GM21528 (cell line): ENCODE measurements around the gene OGFR.

ENCODE experiments used
- ATAC-seq: cut with Tn5 transposase; IDR thresholded peaks from one replicate; pipeline ENCODE4 v1.9.1; 2021; ENCODE audit warnings: mild to moderate bottlenecking, moderate library complexity; ENCODE audit not compliant: unreplicated experiment, low FRiP score

OGFR gene

DNA sequence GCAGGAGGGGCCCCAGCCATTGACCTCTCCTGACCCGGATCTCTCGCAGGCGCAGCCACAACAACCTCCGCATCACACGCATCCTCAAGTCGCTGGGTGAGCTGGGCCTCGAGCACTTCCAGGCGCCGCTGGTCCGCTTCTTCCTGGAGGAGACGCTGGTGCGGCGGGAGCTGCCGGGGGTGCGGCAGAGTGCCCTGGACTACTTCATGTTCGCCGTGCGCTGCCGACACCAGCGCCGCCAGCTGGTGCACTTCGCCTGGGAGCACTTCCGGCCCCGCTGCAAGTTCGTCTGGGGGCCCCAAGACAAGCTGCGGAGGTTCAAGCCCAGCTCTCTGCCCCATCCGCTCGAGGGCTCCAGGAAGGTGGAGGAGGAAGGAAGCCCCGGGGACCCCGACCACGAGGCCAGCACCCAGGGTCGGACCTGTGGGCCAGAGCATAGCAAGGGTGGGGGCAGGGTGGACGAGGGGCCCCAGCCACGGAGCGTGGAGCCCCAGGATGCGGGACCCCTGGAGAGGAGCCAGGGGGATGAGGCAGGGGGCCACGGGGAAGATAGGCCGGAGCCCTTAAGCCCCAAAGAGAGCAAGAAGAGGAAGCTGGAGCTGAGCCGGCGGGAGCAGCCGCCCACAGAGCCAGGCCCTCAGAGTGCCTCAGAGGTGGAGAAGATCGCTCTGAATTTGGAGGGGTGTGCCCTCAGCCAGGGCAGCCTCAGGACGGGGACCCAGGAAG lies 7.7 kb downstream of the OGFR start:
- no peak for ATAC-seq

DNA sequence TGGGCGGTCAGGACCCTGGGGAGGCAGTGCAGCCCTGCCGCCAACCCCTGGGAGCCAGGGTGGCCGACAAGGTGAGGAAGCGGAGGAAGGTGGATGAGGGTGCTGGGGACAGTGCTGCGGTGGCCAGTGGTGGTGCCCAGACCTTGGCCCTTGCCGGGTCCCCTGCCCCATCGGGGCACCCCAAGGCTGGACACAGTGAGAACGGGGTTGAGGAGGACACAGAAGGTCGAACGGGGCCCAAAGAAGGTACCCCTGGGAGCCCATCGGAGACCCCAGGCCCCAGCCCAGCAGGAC lies 8.2 kb downstream of the OGFR start:
- no peak for ATAC-seq

DNA sequence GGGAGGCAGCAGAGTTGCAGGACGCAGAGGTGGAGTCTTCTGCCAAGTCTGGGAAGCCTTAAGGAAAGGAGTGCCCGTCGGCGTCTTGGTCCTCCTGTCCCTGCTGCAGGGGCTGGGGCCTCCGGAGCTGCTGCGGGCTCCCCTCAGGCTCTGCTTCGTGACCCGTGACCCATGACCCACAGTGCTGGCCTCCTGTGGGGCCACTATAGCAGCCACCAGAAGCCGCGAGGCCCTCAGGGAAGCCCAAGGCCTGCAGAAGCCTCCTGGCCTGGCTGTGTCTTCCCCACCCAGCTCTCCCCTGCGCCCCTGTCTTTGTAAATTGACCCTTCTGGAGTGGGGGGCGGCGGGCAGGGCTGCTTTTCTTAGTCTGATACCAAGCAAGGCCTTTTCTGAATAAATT lies 9.0 kb downstream of the OGFR start:
- no peak for ATAC-seq

DNA sequence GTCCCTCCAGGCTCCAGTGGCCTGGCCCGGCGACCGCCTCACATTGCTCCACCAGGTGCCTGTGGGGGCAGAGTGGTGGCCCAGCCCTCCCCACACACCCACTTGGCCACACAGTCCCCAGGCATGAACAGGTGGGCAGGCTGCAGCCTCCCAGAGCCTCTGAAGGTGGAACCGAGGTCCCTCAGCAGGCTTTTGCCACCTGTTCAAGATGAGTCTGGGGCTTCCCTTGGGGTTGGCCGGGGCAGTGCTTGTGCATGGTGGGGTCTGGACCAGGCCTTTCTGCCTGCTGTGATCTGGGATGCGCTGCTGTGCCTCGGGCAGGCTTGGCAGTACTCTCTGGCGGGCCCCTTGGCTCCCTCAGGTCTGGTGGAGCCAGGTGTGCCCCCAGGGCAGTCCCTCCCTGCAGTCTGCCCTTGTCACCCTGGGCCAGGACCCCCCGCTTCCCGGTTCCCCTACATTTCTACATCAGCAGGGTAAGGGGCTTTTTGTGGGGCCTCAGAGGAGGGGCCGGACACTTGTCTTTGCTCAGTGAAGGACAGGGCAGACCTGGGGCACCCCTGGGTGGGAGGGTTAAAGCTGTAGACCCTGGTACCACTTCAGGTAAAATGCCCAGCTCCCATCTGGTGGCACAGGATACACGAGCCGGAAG lies 9.5 kb downstream of the OGFR start:
- ATAC-seq, result no peak

DNA sequence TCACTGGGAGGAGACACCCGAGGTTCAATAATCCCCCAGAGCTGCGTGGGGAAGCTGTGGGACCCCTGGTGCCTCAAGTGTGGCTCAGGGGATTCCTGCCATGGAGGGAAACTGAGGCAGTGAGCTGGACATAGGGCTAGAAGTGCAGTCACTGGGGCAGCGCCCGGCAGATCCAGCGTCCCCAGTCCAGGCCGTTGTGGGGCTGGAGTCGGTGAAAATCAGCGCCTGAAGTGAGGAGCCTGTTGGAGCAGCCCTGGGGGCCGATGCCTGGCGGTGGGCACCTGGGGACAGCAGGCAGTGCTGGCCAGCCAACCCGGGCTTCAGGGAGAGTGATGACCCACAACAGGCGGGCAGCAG lies 10.1 kb downstream of the OGFR start:
- ATAC-seq, result no peak

DNA sequence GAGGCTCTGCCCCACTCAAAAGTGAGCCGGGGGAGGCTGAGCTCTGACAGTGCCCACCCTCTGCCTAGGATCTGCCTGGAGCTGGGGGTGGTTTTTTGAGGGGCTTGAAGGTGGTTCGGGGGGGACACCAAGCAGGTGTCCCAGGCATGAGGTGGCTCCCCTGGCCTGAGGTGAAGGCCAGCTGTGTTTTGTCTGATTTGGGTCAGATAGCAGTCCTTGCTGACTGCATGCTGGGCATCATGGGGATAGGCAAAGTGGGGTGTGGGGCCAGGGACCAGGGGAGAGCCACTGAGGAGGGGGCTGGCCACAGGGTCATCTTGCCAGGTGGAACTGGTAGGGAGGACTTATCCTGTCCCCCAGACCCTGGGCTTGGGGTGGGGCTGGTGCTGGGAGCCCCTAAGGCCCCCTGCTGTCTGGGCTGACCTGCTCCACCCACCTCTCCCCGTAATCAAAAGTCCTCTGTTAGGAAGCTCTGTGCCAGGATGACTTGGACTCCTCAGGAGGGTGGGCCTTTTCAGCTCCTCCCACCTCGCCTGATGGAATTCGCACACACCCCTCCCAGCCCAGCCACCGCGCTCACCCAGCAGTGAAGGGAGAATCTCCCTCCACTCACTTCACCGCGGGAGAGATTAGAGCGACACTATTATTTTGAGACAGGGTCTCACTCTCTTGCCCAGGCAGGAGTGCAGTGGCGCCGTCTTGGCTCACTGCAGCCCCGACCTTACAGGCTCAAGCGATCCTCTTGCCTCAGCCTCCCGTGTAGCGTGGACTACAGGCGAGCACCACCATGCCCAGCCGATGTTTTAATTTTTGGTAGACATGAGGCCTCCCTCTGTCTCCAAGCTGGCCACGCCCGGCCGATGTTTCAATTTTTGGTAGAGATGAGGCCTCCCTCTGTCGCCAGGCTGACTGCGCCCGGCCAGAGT lies 10.7 kb downstream of the OGFR start:
- no peak for ATAC-seq

DNA sequence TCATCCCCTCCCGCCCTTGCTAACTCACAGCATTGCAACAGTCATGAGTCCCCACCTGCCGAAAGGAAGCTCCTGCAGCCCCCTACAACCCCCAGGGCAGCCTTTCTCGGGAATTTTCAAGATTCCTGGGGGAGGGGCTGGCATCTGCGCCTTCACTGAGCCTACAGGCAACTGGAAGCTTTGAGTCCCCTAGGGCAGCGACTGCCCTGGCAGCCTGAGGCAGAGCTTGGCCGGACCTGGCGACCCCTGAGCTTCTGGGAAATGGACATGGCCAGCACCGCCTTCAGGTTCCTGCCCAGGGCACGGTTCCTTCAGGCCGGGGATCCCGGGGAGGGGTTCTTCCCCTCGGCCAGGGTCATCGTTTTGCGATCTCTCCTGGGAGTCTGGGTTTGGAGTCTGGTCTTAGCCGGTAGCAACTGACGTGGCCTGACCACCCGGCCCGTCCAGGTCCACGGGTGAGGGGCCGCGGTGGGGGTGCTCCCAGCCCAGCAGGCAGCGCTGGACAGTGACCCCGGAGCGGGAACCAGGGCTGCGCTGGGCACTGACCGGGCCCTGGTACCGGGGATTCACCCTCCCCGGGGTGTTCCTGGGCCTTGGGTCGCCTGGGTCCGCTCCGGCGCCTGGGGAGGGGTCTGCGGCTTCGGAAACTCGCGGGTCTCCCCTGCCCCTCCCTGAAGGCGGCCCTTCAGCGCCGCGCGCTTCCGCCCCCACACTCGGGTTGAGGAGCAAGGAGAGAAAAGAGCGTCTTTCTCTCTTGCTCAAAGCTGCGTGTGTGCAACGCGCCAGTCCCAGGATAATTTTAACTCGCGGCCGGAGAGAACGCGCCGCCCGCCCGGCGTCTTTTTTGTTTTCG lies 11.6 kb downstream of the OGFR start:
- no peak for ATAC-seq

DNA sequence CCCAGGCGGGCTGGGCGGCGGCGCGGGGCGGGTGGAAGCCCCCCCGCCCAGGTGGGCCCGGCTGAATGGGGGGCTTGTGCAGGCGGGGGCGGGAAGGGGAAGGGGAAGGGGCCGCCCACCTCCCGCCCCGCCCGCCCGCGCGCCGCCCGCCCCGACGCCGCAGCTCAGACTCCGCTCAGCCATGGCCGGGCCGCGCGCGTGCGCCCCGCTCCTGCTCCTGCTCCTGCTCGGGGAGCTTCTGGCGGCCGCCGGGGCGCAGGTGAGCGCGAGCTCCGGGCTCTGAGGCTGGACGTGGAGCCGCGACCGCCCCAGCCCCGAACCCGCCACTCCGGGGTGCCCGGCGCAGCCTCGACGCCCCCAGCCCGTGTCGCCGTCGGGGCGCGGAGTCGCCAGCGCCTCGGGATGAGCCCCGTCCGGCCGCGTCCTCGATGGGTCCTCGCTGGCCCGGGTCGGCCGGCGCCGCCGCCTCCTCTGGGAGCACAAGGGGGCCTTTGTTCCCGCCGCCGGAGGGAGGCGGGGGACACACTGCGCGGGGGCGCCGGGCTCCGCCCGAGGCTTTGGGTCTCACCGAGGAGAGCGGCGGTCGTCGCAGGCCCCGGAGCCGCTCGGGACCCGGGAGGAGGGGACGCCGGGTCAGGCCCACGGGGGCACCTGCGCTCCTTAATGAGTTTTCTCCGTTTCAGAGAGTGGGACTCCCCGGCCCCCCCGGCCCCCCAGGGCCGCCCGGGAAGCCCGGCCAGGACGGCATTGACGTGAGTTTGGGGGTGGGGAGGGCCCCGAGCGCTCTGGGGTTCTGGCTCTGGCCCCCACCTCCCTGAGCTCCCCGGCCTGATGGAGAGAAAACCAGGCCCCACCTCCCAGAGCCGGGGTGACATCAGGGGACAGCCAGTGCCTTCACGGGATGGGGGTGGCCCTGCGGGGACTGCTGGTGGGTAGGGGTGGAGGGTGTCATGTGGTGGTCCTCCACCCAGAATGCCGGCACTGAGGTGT lies 12.5 kb downstream of the OGFR start, which contains the start of gene COL9A3:
Gene COL9A3 (plus strand): TSS at position 167 of the 990 bp plus-strand sequence. CDS start 15 bp downstream, at position 182.
- no peak for ATAC-seq

DNA sequence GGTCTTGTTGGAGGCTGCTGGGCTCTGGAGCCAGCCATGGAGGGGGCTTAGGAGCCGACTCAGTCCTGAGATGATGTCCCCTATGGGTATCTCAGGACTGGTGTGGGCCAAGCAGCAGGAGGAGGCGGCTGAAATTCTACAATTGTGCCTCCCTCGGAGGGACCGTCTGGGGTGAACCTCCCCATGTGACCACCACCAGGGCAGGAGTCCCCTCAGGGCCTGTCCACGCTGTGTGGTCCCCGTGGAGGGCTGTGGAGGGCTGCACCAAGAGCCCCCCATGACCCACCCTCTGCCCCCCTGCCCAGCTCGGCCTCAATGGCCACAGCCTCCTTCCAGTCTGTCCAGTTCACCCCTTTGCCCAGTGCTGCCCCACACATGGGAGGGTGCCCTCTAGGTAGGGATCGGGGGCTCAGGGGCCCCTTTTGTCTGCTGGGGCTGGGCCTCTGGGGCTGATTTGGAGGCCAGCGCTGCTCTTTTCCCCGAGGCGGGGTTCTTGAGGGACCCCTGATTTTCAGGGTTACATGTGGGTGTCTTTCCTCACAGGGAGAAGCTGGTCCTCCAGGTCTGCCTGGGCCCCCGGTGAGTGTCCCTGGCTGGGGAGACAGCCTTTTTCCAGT lies 13.4 kb downstream of the OGFR start:
- no peak for ATAC-seq

DNA sequence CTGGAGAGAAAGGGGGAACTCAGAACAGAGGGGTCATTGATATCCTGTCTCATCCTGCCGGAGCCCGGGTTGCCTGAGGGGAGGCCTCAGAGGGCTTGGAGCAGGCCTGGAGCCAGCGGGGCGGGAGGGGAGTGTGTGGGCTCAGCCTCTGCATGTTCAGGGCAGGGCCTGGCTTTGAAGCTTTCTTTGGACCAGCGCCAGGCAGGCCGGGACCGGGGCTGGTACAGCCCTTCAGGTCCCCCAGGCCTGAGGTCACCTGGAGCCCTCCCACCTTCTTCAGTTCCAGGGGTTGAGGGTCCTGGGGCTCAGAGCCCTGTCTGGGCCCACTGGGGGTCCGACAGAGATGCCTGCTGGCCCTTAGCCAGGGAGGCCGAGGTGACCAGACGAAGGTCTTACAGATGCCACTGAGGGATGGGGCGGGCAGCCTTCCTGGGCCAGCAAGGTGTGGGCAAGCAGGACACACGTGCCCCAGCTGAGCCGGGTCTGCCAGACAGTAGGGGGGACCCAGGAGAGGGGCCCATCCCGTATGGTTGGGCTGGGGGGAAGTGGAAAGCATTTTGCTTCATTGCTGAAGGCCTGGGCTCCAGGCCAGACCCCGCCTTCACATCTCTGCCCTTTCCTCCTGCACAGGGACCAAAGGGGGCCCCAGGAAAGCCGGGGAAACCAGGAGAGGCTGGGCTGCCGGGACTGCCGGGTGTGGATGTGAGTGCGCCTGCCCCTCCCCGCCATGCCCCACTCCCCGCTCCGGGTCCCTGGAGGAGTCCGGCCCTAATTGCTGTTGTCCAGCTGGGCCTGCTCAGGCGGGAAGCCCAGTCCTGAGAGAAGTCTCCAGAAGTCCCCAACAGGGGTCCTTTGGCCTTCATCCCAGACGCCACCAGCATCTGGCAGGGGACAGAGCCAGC lies 14.2 kb downstream of the OGFR start:
- ATAC-seq, result no peak

DNA sequence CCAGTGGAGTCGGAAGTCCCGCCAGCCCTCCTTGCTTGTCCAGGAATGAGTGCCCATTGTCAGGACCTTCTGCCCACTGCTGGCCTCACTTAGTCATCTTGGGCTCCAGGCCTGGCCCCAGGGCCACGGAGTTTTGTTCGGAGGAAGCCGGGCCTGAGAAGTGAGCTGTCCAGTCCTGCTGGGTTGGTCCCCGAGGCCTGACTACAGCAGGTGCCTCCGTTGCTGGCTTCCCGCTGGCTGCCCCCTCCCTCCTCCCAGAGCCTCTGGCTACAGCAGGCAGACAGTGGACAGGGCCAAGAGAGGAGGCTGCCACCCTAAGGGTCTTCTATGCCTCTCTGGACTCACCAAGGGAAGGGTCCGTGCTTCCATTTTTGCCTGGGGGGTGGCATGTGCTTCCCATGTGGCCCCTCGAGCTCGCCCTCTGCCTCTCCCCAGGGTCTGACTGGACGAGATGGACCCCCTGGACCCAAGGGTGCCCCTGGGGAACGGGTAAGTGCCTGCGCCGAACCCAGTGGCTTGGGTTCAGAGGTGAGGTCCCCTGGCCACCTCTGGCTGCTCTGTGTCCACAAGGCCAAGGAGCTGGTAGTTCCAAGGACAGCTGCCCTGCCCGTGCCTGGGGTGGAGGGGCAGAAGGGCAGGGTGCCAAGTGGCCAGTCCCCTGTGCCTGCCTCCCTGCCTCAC lies 15.0 kb downstream of the OGFR start:
- ATAC-seq, result no peak

DNA sequence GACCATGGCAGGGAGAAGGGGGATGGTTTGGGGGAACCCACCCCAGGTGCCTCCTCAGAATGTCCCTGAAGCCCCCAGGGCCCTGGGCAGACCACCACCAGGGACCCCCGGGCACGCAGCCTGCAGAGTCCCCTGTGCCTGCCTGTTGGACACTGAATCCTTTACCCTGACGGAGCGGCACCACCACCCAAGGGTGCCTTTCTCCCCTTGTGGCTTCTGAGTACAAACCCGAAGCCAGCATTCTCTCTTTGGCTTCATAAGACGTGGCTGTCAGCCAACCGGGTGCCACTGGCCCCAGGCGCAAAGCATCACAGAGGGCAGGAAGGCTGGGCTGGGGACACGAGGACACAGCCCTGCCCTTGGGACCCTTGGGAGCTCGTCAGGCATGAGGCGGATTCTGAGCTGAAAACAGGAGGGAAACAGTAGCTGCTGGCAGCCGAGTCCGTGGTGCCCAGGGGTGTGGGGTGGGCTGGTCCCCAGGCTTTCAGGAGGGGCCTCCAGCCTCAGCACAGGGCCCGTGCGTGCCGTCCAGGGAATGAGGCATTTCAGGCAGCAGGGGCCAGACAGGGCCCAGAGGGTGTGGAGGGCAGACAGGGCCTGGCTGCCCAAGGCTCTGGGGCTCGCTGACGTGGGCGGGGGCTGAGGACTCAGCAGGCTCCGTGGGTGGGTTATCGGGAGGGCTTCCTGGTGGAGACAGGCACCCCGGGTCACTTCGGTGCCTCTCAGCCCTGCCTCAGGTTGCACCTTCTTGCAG lies 15.8 kb downstream of the OGFR start:
- no peak for ATAC-seq

DNA sequence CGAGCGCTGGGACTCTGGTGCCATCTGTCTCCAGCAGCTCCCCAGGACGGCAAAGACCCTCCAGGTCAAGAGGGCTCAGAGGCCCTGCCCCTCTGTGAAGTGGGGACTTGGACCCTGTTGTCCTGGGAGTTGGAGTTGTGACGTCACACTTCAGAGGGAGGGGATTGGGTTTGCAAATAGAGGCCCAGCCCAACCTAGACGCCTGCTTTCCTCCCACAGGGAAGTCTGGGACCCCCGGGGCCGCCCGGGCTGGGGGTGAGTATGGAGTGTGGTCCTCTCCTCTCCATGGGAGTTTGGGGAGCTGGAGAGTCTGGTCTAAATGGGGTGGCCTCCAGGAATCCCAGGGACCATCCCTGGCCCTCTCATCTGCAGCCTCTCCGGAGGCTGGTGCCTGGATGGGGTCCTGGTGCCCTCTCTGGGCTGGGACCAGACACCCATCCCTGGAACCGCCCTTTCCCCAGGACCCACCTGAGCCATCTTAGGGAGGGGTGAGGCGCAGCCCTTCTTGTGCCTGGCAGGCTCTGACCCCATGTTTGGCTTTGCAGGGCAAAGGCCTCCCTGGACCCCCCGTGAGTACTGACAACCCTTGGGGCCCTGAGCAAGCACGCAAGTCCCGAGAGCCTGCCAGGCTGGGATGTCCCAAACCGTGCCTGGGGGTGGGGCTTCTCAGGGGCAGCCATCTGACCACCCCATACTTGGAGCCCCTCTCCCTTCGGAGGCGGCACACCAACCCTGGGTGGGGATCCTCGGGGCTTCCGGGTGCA lies 16.5 kb downstream of the OGFR start:
- ATAC-seq, result no peak

DNA sequence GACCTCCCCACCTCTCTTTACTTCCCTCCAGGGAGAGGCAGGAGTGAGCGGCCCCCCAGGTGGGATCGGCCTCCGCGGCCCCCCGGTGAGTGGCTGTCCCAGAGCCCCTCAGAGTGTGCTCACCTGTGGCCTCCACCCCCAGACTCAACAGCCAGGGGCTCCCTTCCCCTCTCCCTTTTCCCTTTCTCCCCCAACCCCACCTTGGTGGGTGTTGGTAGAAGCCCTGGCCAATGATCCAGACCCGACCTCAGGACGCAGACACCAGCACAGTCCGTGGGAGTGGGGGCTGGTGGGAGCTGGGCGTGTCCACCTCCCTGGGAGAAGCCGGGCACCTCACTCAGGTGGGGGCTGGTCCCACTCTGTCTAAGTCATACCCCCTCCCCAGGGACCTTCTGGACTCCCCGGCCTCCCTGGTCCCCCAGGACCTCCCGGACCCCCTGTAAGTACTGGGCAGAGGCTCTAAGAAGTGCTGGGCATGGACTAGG lies 17.1 kb downstream of the OGFR start:
- no peak for ATAC-seq

DNA sequence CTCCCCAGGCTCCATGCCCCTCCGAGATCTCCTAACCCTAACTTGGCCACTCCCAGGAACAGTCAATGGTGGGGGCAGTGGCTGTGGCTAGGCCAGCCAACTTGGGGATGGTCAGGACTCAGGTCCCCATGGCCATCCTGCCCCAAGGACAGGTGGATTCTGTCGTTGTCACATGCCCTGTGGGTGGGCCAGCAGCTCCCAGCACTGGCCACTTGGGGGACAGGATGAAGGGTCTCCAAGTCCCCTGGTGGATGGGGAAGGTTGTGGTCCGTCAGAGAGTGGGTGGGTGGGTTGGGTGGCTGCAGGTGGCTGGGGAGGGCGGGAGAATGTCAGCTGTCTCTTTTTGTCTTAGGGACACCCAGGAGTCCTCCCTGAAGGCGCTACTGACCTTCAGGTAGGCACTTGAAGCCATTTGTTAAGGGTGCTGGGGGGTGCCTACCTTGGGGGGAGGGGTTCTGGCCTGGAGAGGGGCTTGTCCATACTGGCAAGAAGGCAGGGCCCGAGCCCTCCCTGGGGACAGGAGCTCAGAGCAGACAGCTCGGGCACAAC lies 17.7 kb downstream of the OGFR start:
- no peak for ATAC-seq
